PC-9 (cell line): ENCODE measurements around the gene FOSL2. TPM values are rescaled to one million over a fixed set of nuclear protein-coding genes. Genes with fewer than 3 reads are reported as not detected.

Source experiments
- BruUV-seq: library from RNA; stranded (reverse); fragments of 400-500 nt; replicated peaks from 2 replicates; lab custom pipeline; 2021; lab: Mats Ljungman, UMichigan
- CTCF ChIA-PET: fragments of 300-600 bp; sonication (Branson Sonifier 250); formaldehyde crosslinking; loops from one replicate; lab custom pipeline; 2022; ENCODE audit warnings: antibody characterized with exemption; lab: Charles Lee
- POLR2A ChIA-PET: fragments of 300-600 bp; sonication (Branson Sonifier 250); formaldehyde crosslinking; loops from one replicate; lab custom pipeline; 2022; ENCODE audit warnings: antibody characterized with exemption; ENCODE audit not compliant: unreplicated experiment; lab: Charles Lee
- DNase-seq, 2 experiments: peaks; one replicate each; pipeline versions ENCODE4 v3.0.0 to v3.0.0-alpha.2; 2015 to 2022; ENCODE audit warnings: mixed read lengths in 1 of 2
- H2AFZ ChIP-seq: fragments of 200-600 bp; sonication (generic); 2 replicates; pipeline ENCODE4 v1.8.1; 2017; ENCODE audit warnings: antibody characterized with exemption
- H3F3A ChIP-seq: fragments of 200-600 bp; sonication (generic); 2 replicates; pipeline ENCODE4 v1.8.1; 2017; ENCODE audit warnings: antibody characterized with exemption, mild to moderate bottlenecking, low read depth; ENCODE audit not compliant: insufficient read depth
- H3K27ac ChIP-seq: fragments of 200-600 bp; sonication (generic); 2 replicates; pipeline ENCODE4 v1.6.1; 2016; ENCODE audit warnings: mixed run types
- H3K27me3 ChIP-seq: fragments of 200-600 bp; sonication (generic); 2 replicates; pipeline ENCODE4 v1.6.1; 2016; ENCODE audit warnings: low read depth, mixed run types; ENCODE audit not compliant: insufficient read depth
- H3K36me3 ChIP-seq: fragments of 200-600 bp; sonication (generic); 2 replicates; pipeline ENCODE4 v1.6.1; 2016; ENCODE audit warnings: low read depth, mixed run types
- H3K4me1 ChIP-seq: fragments of 200-600 bp; sonication (generic); replicated peaks from 2 replicates; pipeline ENCODE4 v1.6.1; 2016; ENCODE audit warnings: mixed run types; ENCODE audit not compliant: insufficient read depth
- H3K4me2 ChIP-seq: fragments of 200-600 bp; sonication (generic); 2 replicates; pipeline ENCODE4 v1.6.1; 2017; ENCODE audit warnings: mixed run types
- H3K4me3 ChIP-seq: fragments of 200-600 bp; sonication (generic); 2 replicates; pipeline ENCODE4 v1.6.1; 2016; ENCODE audit warnings: mixed run types
- H3K79me2 ChIP-seq: fragments of 200-600 bp; sonication (generic); 2 replicates; pipeline ENCODE4 v1.6.1; 2017; ENCODE audit warnings: low read depth, mixed run types
- H3K9me2 ChIP-seq: fragments of 200-600 bp; sonication (generic); 2 replicates; pipeline ENCODE4 v1.8.1; 2017; ENCODE audit warnings: mild to moderate bottlenecking; ENCODE audit not compliant: insufficient read depth
- H3K9me3 ChIP-seq: fragments of 200-600 bp; sonication (generic); 2 replicates; pipeline ENCODE4 v1.8.1; 2016; ENCODE audit warnings: low read depth; ENCODE audit not compliant: insufficient read depth
- H4K20me1 ChIP-seq: fragments of 200-600 bp; sonication (generic); 2 replicates; pipeline ENCODE4 v1.8.1; 2017; ENCODE audit not compliant: insufficient read depth
- CTCF ChIP-seq: fragments of 200-600 bp; sonication (generic); conservative IDR thresholded peaks from 2 replicates; pipeline ENCODE4 v1.6.1; 2017; ENCODE audit warnings: mixed run types, antibody characterized with exemption, mild to moderate bottlenecking, moderate library complexity
- EZH2 ChIP-seq: fragments of 200-600 bp; sonication (generic); IDR thresholded peaks from 2 replicates; pipeline ENCODE4 v1.8.0; 2017; ENCODE audit warnings: antibody characterized with exemption, low read depth
- intact Hi-C: fragments of 100-400 bp; cut with micrococcal nuclease; formaldehyde crosslinking; loops from one replicate; pipeline ENCODE4 v1.10.0; 2022; ENCODE audit not compliant: unreplicated experiment
- total RNA-seq: library from RNA; stranded (reverse); gene quantifications from 2 replicates; pipeline ENCODE4 v1.2.3, GENCODE V29; 2021

The FOSL2 gene
- total RNA-seq, 1 experiment from 2014 or later, result 60.0 TPM

- Histone ChIP-seq H3K27me3 (no peaks in the 10 kb centered on the region), H3K27ac (peak overlapping the region; percentile 90), H4K20me1 (no peaks in the 10 kb centered on the region), H2AFZ (no peak overlapping the region), H3K9me3 (no peaks in the 10 kb centered on the region), H3K36me3 (no peaks in the 10 kb centered on the region), H3K4me1 (peaks cover 76% of the 10 kb centered on the region), H3K79me2 (no peaks in the 10 kb centered on the region), H3K9me2 (no peaks in the 10 kb centered on the region), H3K4me2 (peak overlapping the region; percentile 72), H3F3A (peaks cover 46% of the 10 kb centered on the region), H3K4me3 (no peak overlapping the region)
- no peak for DNase-seq
- TF ChIP-seq EZH2, result no peak
- TF ChIP-seq CTCF, result no peak
- intact Hi-C loops, result no loop called here
- ChIA-PET POLR2A (no interaction called here), CTCF (no interaction called here)
- no TSS peak for BruUV-seq
Measured at GRCh38 chr2:28366149-28366495, 26.5 kb upstream of the FOSL2 start.

GRCh38 chr2:28366496-28367282, 26.0 kb upstream of the FOSL2 start:
- Histone ChIP-seq H3K36me3 (no peaks in the 10 kb centered on the region), H3F3A (peaks cover 47% of the 10 kb centered on the region), H4K20me1 (no peaks in the 10 kb centered on the region), H3K9me3 (no peaks in the 10 kb centered on the region), H3K27me3 (no peaks in the 10 kb centered on the region), H2AFZ (no peak overlapping the region), H3K4me2 (peak overlapping the region; percentile 72), H3K4me1 (peaks cover 72% of the 10 kb centered on the region), H3K79me2 (no peaks in the 10 kb centered on the region), H3K27ac (peak overlapping the region; percentile 90), H3K4me3 (peak overlapping the region; percentile 30; the same call in 1 of the 2 replicates), H3K9me2 (no peaks in the 10 kb centered on the region)
- ChIA-PET POLR2A (interaction anchor here (0.6 kb wide), 1 partner anchor 568 kb away, joined by 4 read pairs; no protein-coding TSS in a partner anchor), CTCF (no interaction called here)
- no TSS peak for BruUV-seq
- DNase-seq, result peak; percentile 63 to 96
- TF ChIP-seq CTCF, result no peak
- no peak for TF ChIP-seq EZH2
- intact Hi-C loops, result no loop called here

GRCh38 chr2:28367667-28368356, 24.8 kb upstream of the FOSL2 start:
- no peaks in the 10 kb centered on the region for H4K20me1 ChIP-seq
- peak overlapping the region; percentile 72 for H3K4me2 ChIP-seq
- no peaks in the 10 kb centered on the region for H3K9me3 ChIP-seq
- intact Hi-C loops, result no loop called here
- H3K36me3 ChIP-seq, result no peaks in the 10 kb centered on the region
- no TSS peak for BruUV-seq
- peaks cover 47% of the 10 kb centered on the region for H3F3A ChIP-seq
- no peak for TF ChIP-seq CTCF
- no peak for TF ChIP-seq EZH2
- no peaks in the 10 kb centered on the region for H3K9me2 ChIP-seq
- ChIA-PET POLR2A (no interaction called here), CTCF (no interaction called here)
- no peaks in the 10 kb centered on the region for H3K79me2 ChIP-seq
- H3K4me1 ChIP-seq, result peaks cover 69% of the 10 kb centered on the region
- no peak overlapping the region for H2AFZ ChIP-seq
- no peaks in the 10 kb centered on the region for H3K27me3 ChIP-seq
- H3K27ac ChIP-seq, result peak overlapping the region; percentile 90
- no peak overlapping the region for H3K4me3 ChIP-seq
- DNase-seq, result no peak
